BE2C (cell line): Measurements from ENCODE around the gene TSHR.

ENCODE experiments used
- DNase-seq: peaks from one replicate; pipeline ENCODE4 v3.0.0-alpha.2; 2020
- H3K27me3 ChIP-seq: fragments of 250-450 bp; sonication (Bioruptor Pico); 2 replicates; pipeline ENCODE4 v1.5.1; 2020; ENCODE audit warnings: mild to moderate bottlenecking
- H3K36me3 ChIP-seq: fragments of 250-450 bp; sonication (Bioruptor Pico); 2 replicates; pipeline ENCODE4 v1.5.1; 2020; ENCODE audit warnings: mild to moderate bottlenecking
- H3K4me1 ChIP-seq: fragments of 250-450 bp; sonication (Bioruptor Pico); 2 replicates; pipeline ENCODE4 v1.5.1; 2020
- H3K4me3 ChIP-seq: 2 replicates; pipeline ENCODE4 v1.5.1; 2011; ENCODE audit warnings: low read depth, low read length
- H3K9me3 ChIP-seq: fragments of 250-450 bp; sonication (Bioruptor Pico); 2 replicates; pipeline ENCODE4 v1.5.1; 2020
- CTCF ChIP-seq: IDR thresholded peaks from 2 replicates; pipeline ENCODE4 v1.5.1; 2012; ENCODE audit warnings: mild to moderate bottlenecking, low read depth, low read length

The TSHR gene

GRCh38 chr14:81125536-81125935 is 170.1 kb downstream of the TSHR start:
- no peak for DNase-seq
- TF ChIP-seq CTCF = no peak
- no peaks in the 10 kb centered on the region for H3K4me1 ChIP-seq
- no peak overlapping the region for H3K4me3 ChIP-seq
- no peaks in the 10 kb centered on the region for H3K9me3 ChIP-seq
- no peaks in the 10 kb centered on the region for H3K36me3 ChIP-seq
- H3K27me3 ChIP-seq = no peaks in the 10 kb centered on the region; the same call in 1 of the 2 replicates

- Histone ChIP-seq H3K4me1 (no peaks in the 10 kb centered on the region), H3K4me3 (no peak overlapping the region)
Observed at GRCh38 chr14:81127785-81128184, 172.4 kb downstream of the TSHR start.

GRCh38 chr14:81129242-81129641 is 173.8 kb downstream of the TSHR start:
- Histone ChIP-seq H3K4me3 (no peak overlapping the region), H3K4me1 (no peaks in the 10 kb centered on the region), H3K27me3 (no peaks in the 10 kb centered on the region; the same call in 1 of the 2 replicates), H3K9me3 (no peaks in the 10 kb centered on the region), H3K36me3 (no peaks in the 10 kb centered on the region)
- no peak for TF ChIP-seq CTCF
- DNase-seq = no peak

More at GRCh38 chr14:81127785-81128184, 172.4 kb downstream of the TSHR start:
- no peak for TF ChIP-seq CTCF
- Histone ChIP-seq H3K27me3 (no peaks in the 10 kb centered on the region; the same call in 1 of the 2 replicates), H3K36me3 (no peaks in the 10 kb centered on the region), H3K9me3 (no peaks in the 10 kb centered on the region)
- DNase-seq = no peak

- H3K9me3 ChIP-seq = no peaks in the 10 kb centered on the region
- no peak for TF ChIP-seq CTCF
- no peak for DNase-seq
- no peak overlapping the region for H3K4me3 ChIP-seq
- no peaks in the 10 kb centered on the region for H3K36me3 ChIP-seq
- H3K27me3 ChIP-seq = no peaks in the 10 kb centered on the region
- H3K4me1 ChIP-seq = peaks cover 4% of the 10 kb centered on the region
Observed at GRCh38 chr14:81132468-81132867, 177.0 kb downstream of the TSHR start.

GRCh38 chr14:81133400-81133799 is 178.0 kb downstream of the TSHR start:
- TF ChIP-seq CTCF = no peak
- no peak for DNase-seq
- Histone ChIP-seq H3K4me3 (no peak overlapping the region), H3K36me3 (no peaks in the 10 kb centered on the region), H3K9me3 (no peaks in the 10 kb centered on the region), H3K4me1 (peaks cover 4% of the 10 kb centered on the region), H3K27me3 (no peaks in the 10 kb centered on the region)

GRCh38 chr14:81137316-81137715 is 181.9 kb downstream of the TSHR start:
- peak; percentile 75 for DNase-seq
- Histone ChIP-seq H3K9me3 (no peaks in the 10 kb centered on the region), H3K27me3 (no peaks in the 10 kb centered on the region), H3K4me1 (peaks cover 9% of the 10 kb centered on the region), H3K36me3 (no peaks in the 10 kb centered on the region), H3K4me3 (no peak overlapping the region)
- no peak for TF ChIP-seq CTCF
